Stimulated activated CD8-positive, alpha-beta memory T cell treated with anti-CD3 and anti-CD28 coated beads, Interleukin-12 subunit alpha, Interleukin-12 subunit beta, amount 100 ng/mL, for 4 hours (primary cell): ENCODE results near the gene SPATC1L.
"Not testable (repeated sequence)": the region's sequence is repeated elsewhere in the genome, so short reads cannot be mapped to it uniquely, and the experiment has no call there.

Experiments used
- DNase-seq: peaks from one replicate; pipeline ENCODE4 v3.0.0-alpha.2; 2020; ENCODE audit warnings: low read depth

Gene SPATC1L

DNA sequence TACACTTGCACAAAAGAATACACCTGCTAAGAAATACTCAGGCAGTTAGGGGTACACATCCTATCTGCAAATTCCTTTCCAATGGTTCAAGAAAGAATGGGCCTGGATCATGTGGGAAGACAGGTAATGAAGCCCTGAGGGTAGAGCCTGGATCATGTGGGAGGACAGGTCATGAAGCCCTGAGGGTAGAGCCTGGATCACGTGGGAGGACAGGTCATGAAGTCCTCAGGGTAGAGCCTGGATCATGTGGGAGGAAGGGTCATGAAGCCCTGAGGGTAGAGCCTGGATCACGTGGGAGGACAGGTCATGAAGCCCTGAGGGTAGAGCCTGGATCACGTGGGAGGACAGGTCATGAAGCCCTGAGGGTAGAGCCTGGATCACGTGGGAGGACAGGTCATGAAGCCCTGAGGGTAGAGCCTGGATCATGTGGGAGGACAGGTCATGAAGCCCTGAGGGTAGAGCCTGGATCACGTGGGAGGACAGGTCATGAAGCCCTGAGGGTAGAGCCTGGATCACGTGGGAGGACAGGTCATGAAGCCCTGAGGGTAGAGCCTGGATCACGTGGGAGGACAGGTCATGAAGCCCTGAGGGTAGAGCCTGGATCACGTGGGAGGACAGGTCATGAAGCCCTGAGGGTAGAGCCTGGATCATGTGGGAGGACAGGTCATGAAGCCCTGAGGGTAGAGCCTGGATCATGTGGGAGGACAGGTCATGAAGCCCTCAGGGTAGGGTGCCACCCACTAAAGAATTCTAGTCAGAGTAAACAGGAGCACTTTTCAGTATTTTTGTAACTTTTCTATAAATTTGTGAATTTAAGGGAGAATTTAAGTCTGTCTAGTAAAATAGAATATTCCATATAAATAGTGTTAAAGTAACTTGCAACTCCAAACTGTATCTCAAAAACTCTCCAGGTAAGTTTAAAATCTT is 16.9 kb upstream of the SPATC1L start:
- not testable (repeated sequence) for DNase-seq

DNA sequence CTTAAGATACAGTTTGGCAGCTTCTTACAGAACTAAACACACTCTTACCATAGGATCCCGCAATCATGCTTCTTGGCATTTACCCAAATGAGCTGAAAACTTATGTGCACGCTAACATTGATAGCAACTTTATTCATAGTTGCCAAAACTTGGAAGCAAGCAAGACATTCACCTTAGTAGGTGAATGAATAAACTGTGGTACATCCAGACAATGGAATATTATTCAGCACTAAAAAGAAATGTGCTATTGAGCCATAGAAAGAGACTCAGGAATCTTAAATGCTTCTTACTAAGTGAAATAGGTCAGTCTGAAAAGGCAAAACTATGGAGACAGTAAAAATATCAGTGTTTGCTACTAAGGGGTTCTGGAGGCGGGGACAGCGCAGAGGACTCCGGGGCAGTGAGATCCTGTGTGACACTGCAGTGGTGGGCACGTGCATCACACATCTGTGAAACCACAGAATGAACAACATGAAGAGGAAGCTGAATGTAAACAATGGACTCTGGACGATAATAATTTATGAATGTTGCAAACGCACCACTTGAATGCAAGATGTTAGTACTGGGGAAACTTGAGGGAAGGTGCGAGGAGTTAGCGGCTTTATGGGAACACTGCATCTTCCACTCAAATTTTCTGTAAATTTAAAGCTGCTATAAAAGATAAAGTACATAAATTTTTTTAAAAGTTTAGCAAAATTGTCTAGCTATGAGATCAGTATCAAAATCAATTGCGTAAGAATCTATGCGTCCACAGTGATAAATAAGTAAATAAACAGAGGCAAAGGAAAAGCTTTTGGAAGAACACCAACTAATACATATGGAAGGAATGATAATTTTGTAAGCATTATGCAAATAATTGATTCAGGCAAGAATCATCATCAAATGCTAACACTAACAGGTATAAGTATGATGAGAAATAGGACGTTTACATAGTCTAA is 15.4 kb upstream of the SPATC1L start:
- no peak for DNase-seq

GRCh38 chr21:46196733-46197132 is 12.5 kb upstream of the SPATC1L start:
- DNase-seq: no peak

DNA sequence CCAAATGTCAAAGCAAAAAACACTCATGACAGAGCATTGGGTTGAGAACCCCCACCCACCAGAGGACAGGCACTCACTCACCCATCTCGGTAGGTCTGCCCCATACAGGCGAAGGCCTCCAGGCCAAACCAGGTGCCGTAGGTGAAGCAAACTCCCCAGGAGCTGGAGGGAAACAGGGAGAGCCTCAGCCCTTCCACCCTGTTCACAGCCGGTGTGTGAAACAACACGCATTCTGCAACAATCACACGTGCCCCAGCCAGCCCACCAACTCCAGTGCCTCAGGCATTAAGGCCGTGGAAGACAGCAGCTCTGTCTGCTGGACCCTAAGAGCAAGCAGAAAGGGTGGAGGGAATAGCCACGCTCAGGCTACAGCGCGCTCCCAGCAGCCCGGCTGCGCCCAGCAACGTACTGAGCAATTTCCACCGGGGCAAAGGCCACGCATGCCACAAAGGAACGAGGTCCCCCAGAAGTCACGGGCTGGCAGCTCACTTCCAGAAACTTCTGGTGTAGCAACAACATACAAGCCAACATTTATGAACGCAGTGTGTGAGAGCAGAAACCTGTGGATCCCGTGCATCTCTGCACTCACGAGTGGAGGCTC is 11.4 kb upstream of the SPATC1L start:
- no peak for DNase-seq

- DNase-seq: no peak
These were observed 10.4 kb upstream of the SPATC1L start for GRCh38 chr21:46194374-46195334.

DNA sequence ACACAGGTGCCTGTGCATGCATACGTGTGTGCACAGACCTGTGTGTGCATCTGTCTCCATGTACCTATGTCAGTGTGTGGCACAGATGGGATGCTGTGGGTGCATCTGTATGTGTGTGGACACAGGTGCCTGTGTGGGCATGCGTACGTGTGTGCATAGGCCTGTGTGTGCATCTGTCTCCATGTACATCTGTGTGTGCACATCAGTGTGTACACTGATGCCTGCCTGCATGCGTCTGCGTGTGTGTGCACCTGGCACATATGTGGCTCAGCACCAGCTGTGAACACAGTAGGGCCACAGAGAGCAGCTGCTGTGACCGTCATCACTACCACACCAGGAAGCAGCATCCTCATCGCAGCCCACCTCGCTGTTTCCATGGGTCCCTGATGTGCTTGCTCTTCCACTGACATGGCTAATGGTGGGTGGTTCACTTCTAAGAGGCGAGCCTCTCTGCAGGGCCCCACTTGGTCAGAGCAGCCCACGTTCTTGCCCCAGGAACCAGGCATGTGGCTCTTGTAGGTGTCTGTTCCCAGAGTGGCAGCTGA is 9.6 kb upstream of the SPATC1L start:
- DNase-seq: no peak

DNA sequence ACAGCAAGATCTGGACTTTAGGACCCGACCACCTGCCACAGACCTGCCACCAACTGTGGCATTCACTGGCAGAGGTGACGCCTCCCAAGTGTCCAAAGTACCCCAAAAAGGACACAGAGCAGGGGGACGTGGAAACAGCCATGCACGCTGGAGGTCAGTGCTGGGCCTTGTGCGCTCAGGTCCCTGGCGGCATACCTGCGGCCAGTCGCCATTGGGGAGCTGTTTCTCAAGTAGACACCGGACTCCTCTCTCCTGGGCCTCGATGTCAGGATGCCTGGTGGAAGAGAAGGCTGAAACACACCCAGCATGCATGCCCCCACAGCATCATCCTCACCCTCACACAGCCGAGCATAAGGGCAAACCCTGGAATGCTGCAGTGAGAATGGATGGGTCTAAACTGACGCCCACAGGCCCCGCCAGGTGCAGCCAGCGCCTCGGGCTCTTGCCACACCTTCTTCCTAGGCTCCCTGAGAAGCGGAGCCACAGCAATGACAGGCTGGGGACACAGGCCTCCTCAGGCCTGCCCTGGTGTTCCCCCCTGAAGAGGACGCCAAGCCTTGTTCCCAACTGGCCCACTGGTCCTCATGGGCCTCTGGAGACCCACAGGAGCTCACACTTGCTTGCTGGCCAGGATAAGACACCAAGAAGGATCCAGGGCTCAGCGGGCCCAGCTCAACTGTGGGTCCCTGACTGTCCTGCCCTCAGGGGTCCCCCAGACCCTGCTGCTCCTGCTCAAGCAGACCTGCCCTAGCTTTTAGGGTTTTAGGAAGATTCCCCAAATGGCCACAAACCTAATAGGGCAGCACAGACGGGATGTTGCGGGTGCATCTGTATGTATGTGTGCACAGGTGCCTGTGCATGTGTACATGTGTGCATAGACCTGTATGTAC is 7.7 kb upstream of the SPATC1L start:
- DNase-seq: no peak

DNA sequence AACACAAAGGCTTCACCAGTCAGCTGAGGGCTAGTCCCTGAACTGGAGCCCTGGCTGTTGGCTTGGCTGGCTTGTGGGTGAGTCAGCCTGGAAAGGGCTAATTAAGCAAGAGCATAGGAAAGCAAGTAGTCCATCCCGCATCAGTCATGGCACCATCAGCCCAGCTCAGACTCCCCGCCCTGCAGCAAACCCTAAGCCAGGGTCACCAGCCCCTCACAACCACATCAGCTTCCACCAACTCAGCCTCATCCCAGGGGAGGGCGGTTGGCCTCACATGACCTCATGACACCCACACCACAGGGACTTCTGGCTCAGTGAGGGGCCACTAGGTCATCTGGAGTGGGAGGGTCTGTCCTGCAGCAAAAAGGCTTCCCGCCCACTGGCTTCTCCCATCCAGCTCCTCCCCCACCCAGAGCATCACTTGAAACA is 7.0 kb upstream of the SPATC1L start:
- DNase-seq: no peak

DNA sequence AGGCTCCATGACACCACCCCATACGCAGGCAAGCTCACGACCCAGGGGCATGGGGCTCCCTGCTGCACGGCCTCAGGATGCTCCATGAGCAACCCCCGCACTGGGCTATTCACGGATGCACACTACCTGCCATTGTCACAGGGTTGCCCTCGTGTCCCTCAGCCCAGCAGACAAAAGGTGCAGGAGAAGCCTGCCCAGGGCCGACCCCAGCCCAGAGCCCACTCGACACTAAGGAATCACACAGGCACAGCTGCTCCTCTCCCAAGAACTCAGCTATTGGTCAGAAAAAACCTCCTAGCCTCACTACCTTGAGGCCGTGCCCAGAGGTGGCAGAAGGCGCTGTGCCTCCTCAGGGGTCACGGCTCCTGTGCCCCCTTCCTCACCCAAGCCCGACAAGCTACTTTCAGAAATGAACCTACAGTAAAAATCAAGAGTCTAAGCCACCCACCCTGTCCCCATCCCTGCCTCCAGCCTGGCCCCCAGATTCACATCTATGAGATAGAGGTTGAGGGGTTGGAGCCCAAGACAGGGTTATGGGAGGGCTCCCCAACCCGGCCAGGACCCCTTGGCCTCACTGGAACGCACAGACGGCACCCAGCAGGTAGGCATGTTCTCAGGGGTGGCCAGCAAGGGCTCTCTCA is 6.4 kb upstream of the SPATC1L start:
- DNase-seq: no peak

GRCh38 chr21:46189959-46190490 is 5.8 kb upstream of the SPATC1L start:
- DNase-seq: no peak

- DNase-seq: no peak
These were observed 5.1 kb upstream of the SPATC1L start for GRCh38 chr21:46189213-46189958.

DNA sequence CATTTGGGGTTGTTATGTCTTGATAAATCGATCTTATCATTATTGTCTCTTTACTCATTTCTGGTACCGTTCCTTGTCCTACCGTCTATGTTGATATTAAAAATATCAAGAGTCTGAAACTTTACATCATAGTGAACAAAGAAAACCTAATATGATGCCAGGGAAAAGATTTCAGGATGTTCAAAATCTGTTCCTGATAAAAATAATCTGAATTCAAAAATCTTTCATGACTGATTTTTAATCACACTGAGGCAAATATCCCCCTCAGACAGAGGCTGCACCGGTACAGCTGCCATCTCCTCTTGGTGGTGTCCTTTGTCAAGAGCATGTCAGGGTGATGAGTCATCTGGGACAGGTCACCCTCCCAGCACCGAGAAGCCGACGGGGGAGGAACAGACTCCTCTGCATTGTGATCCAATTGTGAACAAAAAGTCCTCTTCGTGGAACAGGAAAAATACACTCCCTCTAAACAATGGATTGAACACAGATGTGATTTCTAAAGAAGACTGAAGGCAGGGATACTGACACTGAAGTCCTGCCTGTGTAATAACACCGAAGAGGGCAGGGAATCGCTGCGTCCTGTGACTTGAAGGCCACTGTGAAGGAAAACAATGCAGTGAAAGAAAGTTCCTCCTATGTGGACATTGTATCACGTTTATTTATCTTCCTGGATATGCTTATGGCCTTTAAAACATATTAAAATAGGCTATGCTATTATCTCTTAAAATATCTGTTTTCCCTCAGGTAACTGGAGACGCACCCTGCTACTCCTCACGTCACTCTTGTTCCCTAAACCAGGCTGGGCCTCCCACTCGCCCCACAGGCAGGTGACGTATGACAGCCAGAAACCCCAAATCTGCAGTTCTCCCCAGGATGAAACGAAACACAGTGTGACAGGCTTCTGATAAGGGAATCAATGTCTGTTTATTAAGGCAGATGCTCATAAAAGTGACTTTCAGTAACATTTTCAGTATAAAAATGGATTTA is 4.3 kb upstream of the SPATC1L start:
- DNase-seq: no peak

- DNase-seq: no peak
These were observed 3.6 kb upstream of the SPATC1L start for GRCh38 chr21:46187814-46188213.

DNA sequence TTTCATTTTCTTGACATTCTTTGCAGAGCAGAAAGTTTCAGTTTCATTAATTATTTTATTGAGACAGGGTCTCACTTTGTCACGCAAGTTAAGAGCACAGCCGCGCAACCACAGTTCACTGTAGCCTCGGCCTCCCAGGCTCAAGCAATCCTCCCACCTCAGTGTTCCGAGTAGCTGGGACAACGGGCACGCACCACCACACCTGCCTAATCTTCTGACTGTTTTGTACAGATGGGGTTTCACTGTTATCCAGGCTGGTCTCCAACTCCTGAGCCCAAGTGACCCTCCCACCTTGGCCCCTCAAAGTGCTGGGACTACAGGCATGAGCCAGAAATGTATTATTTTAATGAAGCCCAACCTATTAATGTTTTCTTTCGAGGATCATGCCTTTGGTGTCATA is 3.0 kb upstream of the SPATC1L start:
- DNase-seq: no peak

DNA sequence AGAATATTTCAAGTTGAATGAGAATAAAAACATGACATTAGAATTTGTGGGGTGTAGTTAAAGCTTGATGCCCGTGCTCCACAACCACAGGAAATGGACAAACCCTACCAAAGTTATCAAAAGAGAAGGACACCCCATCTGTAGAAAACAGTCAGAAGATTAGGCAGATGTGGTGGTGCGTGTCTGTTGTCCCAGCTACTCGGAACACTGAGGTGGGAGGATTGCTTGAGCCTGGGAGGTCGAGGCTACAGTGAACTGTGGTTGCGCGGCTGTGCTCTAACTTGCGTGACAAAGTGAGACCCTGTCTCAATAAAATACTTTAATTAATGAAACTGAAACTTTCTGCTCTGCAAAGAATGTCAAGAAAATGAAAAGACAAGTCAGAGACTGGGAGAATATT is 1.5 kb upstream of the SPATC1L start:
- DNase-seq: no peak

DNA sequence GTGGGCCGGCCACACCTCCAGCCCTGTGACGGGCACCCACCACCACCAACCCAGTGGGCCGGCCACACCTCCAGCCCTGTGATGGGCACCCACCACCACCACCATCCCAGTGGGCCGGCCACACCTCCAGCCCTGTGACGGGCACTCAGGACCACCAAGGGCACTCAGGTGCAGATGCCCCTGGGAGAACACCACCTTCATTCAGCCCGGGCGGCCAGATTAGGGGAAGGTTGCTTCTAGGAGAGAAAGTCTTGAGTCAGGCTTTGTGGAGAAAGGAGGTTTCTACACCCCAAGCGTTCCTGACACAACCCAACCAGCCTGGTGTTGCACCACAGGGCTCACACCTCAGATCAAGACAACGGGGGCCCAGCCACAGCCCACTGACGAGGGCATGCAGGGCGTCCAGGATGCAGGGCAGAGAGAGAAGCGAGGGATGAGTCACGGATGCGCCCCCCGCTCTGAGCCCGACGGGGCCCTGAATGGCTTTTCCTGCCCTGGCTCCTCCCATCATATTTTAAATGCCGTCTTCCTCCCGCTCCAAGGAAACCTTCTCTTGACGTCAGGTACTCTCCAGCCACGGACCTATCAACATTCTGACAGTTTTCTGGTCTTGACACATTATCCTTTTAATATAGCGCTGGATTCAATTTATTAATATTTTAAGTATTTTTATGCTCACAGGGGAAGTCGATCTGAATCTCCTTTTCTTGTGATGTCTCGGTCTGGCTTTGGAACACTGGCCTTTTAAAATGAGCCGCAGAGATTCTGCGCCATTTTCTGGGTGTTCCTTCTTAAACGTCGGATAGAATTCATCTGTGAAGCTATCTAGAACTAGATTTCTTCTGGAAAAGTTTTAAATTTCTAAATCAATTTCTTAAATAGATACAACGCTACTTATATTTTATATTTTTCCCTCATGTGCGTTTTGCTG is 631 bp upstream of the SPATC1L start:
- DNase-seq: peak; percentile 46
